Tibial nerve (tissue), 4 donors: ENCODE results near the gene ACOT4.

ENCODE experiments used
- EP300 ChIP-seq, 2 donors: sonication (generic); formaldehyde crosslinking; IDR thresholded peaks; one replicate each; pipeline ENCODE4 v1.6.1; 2017; ENCODE audit warnings: antibody characterized with exemption in 2 of 2, mild to moderate bottlenecking in 1 of 2
- POLR2A ChIP-seq, 2 donors: fragments of 450-650 bp; IDR thresholded peaks; one replicate each; pipeline ENCODE4 v1.6.1; 2017; ENCODE audit warnings: antibody characterized with exemption in 2 of 2, mild to moderate bottlenecking in 2 of 2, moderate library complexity in 2 of 2
- TF ChIP-seq, protein P1 (sequence below), 5 experiments: fragments of 200-600 bp in 3 of 5; fragments of 450-650 bp in 2 of 5; sonication (generic) in 3 of 5; IDR thresholded peaks; one replicate each; pipeline ENCODE4 v1.5.1; 2016 to 2019; ENCODE audit warnings: antibody characterized with exemption in 5 of 5, mild to moderate bottlenecking in 3 of 5, moderate library complexity in 2 of 5

DNA sequence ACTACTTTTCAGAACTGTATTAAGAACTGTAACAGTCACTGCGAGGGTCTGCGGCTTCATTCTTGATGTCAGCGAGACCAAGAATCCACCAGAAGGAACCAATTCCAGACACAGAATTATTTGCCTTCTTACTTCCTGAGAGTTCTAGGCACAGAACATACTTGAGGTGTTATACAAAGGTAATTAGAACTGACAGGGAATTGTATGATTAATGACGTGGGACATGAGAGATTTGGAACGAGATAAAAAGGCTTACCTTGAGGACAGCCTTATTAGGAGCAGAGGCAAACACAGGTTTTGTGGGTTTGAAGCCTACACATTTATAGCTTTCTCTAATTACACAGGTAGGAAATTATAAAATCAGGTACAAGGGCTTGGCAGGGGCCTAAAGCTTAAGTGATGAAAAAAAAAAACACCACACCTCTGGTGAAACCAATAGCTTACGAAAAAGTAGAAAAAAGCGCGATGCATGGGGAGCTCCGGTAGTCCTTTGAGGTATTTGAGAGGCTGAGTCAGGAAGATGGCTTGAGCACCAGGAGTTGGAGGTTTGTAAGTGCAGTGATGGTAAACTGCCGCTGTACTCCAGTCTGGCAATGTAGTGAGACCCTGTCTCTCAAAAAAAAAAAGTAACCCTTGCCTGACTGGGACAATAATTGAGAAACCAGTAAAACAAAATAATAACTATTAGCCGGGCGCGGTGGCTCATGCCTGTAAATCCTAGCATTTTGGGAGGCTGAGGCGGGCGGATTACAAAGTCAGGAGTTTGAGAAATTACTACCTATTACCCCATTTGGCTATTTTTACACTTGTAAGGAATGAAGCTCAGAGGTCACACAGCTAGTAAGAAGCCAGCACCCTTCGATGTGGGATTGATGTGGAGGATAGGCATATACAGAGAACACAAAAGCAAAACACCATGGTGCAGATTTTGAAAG is 23.5 kb upstream of the ACOT4 start:
- TF ChIP-seq, protein P1, sequence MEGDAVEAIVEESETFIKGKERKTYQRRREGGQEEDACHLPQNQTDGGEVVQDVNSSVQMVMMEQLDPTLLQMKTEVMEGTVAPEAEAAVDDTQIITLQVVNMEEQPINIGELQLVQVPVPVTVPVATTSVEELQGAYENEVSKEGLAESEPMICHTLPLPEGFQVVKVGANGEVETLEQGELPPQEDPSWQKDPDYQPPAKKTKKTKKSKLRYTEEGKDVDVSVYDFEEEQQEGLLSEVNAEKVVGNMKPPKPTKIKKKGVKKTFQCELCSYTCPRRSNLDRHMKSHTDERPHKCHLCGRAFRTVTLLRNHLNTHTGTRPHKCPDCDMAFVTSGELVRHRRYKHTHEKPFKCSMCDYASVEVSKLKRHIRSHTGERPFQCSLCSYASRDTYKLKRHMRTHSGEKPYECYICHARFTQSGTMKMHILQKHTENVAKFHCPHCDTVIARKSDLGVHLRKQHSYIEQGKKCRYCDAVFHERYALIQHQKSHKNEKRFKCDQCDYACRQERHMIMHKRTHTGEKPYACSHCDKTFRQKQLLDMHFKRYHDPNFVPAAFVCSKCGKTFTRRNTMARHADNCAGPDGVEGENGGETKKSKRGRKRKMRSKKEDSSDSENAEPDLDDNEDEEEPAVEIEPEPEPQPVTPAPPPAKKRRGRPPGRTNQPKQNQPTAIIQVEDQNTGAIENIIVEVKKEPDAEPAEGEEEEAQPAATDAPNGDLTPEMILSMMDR (IDR thresholded peaks at IDR 0.05): no peak
- TF ChIP-seq POLR2A (IDR thresholded peaks at IDR 0.05): no peak
- TF ChIP-seq EP300 (IDR thresholded peaks at IDR 0.05): no peak
